Activated CD4-positive, alpha-beta T cell treated with anti-CD3 and anti-CD28 coated beads, Interleukin-2, Interleukin-6, amounts not matched to agents 100 ng/mL and 50 ng/mL, durations not matched to agents 16 hours and 8 hours (primary cell): Measurements from ENCODE around the gene KCNK6.

Experiments
- DNase-seq: peaks from one replicate; pipeline ENCODE4 v3.0.0-alpha.2; 2020

KCNK6 gene

GRCh38 chr19:38319421-38320258, at the start of gene KCNK6:
TSS of gene KCNK6 (plus strand) at chr19:38319845. CDS start at chr19:38319951, 106 bp downstream.
- DNase-seq = peak; percentile 66

GRCh38 chr19:38270587-38271167, 49.0 kb upstream of the KCNK6 start:
- no peak for DNase-seq

GRCh38 chr19:38273499-38273898, 46.1 kb upstream of the KCNK6 start:
- no peak for DNase-seq

- no peak for DNase-seq
Observed at GRCh38 chr19:38274739-38275138, 44.9 kb upstream of the KCNK6 start.

- no peak for DNase-seq
Observed at GRCh38 chr19:38276942-38277517, 42.6 kb upstream of the KCNK6 start.

- no peak for DNase-seq
Observed at GRCh38 chr19:38277549-38277948, 42.1 kb upstream of the KCNK6 start.

GRCh38 chr19:38277969-38278680, 41.5 kb upstream of the KCNK6 start:
- no peak for DNase-seq

- no peak for DNase-seq
Observed at GRCh38 chr19:38278751-38279150, 40.9 kb upstream of the KCNK6 start.

- no peak for DNase-seq
Observed at GRCh38 chr19:38280030-38280921, 39.4 kb upstream of the KCNK6 start.

- no peak for DNase-seq
Observed at GRCh38 chr19:38281811-38282566, 37.7 kb upstream of the KCNK6 start.

GRCh38 chr19:38283271-38283670, 36.4 kb upstream of the KCNK6 start:
- no peak for DNase-seq

GRCh38 chr19:38284422-38284821, 35.2 kb upstream of the KCNK6 start:
- no peak for DNase-seq

- no peak for DNase-seq
Observed at GRCh38 chr19:38285567-38285966, 34.1 kb upstream of the KCNK6 start.

GRCh38 chr19:38287604-38288003, 32.0 kb upstream of the KCNK6 start:
- DNase-seq = no peak

- no peak for DNase-seq
Observed at GRCh38 chr19:38288123-38288855, 31.4 kb upstream of the KCNK6 start.

GRCh38 chr19:38289955-38290354, 29.7 kb upstream of the KCNK6 start:
- DNase-seq = no peak

GRCh38 chr19:38290631-38291147, 29.0 kb upstream of the KCNK6 start:
- DNase-seq = no peak

- no peak for DNase-seq
Observed at GRCh38 chr19:38291855-38292254, 27.8 kb upstream of the KCNK6 start.

- DNase-seq = no peak
Observed at GRCh38 chr19:38293281-38293680, 26.4 kb upstream of the KCNK6 start.

GRCh38 chr19:38294090-38294489, 25.6 kb upstream of the KCNK6 start:
- DNase-seq = no peak
